ENCODE results near the gene GPR26. TPM values are rescaled to one million over a fixed set of nuclear protein-coding genes. Genes with fewer than 3 reads are reported as not detected.

The GPR26 gene, protein sequence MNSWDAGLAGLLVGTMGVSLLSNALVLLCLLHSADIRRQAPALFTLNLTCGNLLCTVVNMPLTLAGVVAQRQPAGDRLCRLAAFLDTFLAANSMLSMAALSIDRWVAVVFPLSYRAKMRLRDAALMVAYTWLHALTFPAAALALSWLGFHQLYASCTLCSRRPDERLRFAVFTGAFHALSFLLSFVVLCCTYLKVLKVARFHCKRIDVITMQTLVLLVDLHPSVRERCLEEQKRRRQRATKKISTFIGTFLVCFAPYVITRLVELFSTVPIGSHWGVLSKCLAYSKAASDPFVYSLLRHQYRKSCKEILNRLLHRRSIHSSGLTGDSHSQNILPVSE
- not detected for total RNA-seq

DNA sequence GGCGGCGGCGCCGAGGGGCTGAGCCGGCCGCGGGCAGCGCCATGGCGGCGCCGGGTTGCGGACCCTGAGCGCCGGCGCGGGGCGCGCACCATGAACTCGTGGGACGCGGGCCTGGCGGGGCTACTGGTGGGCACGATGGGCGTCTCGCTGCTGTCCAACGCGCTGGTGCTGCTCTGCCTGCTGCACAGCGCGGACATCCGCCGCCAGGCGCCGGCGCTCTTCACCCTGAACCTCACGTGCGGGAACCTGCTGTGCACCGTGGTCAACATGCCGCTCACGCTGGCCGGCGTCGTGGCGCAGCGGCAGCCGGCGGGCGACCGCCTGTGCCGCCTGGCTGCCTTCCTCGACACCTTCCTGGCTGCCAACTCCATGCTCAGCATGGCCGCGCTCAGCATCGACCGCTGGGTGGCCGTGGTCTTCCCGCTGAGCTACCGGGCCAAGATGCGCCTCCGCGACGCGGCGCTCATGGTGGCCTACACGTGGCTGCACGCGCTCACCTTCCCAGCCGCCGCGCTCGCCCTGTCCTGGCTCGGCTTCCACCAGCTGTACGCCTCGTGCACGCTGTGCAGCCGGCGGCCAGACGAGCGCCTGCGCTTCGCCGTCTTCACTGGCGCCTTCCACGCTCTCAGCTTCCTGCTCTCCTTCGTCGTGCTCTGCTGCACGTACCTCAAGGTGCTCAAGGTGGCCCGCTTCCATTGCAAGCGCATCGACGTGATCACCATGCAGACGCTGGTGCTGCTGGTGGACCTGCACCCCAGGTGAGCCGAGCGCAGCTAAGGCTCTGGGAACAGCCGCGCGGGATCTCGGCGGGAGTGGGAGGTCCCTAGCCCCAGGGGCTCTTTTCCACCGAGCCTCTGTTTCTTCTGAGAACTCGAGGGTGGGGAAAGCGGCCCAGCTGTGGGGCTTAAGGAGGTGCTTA lies at the start of gene GPR26:
GPR26 (plus strand) TSS at position 38 of the 919 bp plus-strand sequence; CDS start at position 91, 53 bp downstream.
- Histone ChIP-seq H3K4me3 (no peak within 1 kb of the TSS), H3K27me3 (replicated peaks; ENCODE audit: insufficient read depth) (peaks cover 3% of the 10 kb centered on the region), H3K4me1 (ENCODE audit: control insufficient read depth in 1 of 2, low read depth in 2 of 2) (no peaks in the 10 kb centered on the region), H3K27ac (no peak within 1 kb of the TSS), H3K36me3 (no peaks in the 10 kb centered on the region), H3K9me3 (no peaks in the 10 kb centered on the region)
- no peak for TF ChIP-seq CTCF (IDR thresholded peaks at IDR 0.05)
- no peak for ATAC-seq (ENCODE audit: insufficient number of reproducible peaks, low FRiP score, low read depth)
- no peak for DNase-seq (ENCODE audit: low spot score)

DNA sequence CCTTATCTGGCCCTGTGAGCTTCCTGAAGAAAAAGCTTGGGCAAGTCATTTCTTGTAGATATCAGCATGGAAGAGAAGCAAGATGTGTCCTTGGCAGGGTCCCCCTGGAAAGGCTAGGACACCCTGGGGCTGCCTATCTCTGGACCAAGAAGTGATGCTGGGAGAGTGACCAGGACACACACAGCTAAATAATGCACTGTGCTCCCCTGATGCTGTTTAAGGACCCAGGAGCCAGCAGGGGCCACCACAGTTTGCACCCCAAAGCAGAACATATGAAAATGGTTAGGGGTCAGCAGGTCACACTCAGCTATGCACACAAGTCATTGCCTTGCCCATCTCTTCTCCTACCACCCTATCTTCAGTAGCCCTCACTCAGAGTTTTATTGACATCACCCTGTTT lies 47.9 kb upstream of the GPR26 start:
- Histone ChIP-seq H3K36me3 (no peaks in the 10 kb centered on the region), H3K9me3 (no peaks in the 10 kb centered on the region), H3K27ac (no peak overlapping the region), H3K27me3 (replicated peaks; ENCODE audit: insufficient read depth) (no peaks in the 10 kb centered on the region), H3K4me3 (no peak overlapping the region), H3K4me1 (ENCODE audit: control insufficient read depth in 1 of 2, low read depth in 2 of 2) (no peaks in the 10 kb centered on the region)
- DNase-seq (ENCODE audit: low spot score) (no peak), ATAC-seq (ENCODE audit: insufficient number of reproducible peaks, low FRiP score, low read depth) (no peak)
- TF ChIP-seq CTCF (IDR thresholded peaks at IDR 0.05): no peak

DNA sequence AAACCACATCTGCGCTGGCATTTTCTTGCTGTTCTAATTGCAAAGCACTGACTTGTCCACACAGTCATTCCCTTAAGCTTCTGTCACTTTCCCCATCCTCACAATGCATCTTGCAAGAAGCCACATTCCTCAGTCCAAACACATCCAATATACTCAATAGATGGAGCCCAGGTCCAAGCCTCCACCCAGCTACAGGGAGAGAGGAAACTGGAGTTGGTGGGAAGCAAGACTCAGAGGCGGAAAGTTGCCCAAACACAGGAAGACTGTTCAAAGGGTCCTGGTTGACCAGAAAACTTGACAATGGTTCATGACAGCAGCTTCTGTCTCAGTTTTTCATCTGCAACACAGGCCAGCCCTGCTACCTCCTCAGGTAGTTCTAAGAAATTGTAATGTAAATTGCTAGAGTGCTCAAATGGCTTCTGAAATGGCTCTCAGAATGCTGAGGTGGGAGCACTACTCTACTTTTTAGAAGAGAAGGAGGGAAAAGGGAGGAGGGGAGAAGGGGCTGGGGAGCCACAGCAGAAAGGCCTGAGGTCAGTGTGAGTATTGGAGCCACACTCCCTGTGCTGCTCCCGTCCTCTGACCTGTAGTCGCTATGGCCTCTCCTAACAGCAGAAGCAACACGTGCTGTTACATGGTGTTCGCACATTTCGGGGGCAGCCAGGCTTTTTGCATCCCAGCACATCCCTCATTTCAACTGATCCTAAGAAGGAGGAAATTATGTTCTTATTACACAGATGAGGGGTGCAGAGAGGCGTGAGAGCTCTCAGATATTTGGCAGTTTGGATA lies 46.9 kb upstream of the GPR26 start:
- no peak for TF ChIP-seq CTCF (IDR thresholded peaks at IDR 0.05)
- no peaks in the 10 kb centered on the region for H3K27me3 ChIP-seq (replicated peaks; ENCODE audit: insufficient read depth)
- H3K4me3 ChIP-seq: no peak overlapping the region
- H3K36me3 ChIP-seq: no peaks in the 10 kb centered on the region
- no peak for ATAC-seq (ENCODE audit: insufficient number of reproducible peaks, low FRiP score, low read depth)
- H3K27ac ChIP-seq: no peak overlapping the region
- no peaks in the 10 kb centered on the region for H3K4me1 ChIP-seq (ENCODE audit: control insufficient read depth in 1 of 2, low read depth in 2 of 2)
- no peak for DNase-seq (ENCODE audit: low spot score)
- no peaks in the 10 kb centered on the region for H3K9me3 ChIP-seq

- no peaks in the 10 kb centered on the region for H3K9me3 ChIP-seq
- H3K4me1 ChIP-seq (ENCODE audit: control insufficient read depth in 1 of 2, low read depth in 2 of 2): no peaks in the 10 kb centered on the region
- H3K27ac ChIP-seq: no peak overlapping the region
- no peaks in the 10 kb centered on the region for H3K27me3 ChIP-seq (replicated peaks; ENCODE audit: insufficient read depth)
- no peak for TF ChIP-seq CTCF (IDR thresholded peaks at IDR 0.05)
- no peak overlapping the region for H3K4me3 ChIP-seq
- no peaks in the 10 kb centered on the region for H3K36me3 ChIP-seq
- no peak for DNase-seq (ENCODE audit: low spot score)
- no peak for ATAC-seq (ENCODE audit: insufficient number of reproducible peaks, low FRiP score, low read depth)
These were observed 45.5 kb upstream of the GPR26 start for GRCh38 chr10:123620621-123621020.
